HG03139 (cell line): Measurements from ENCODE around the gene ACADSB.
A peak's percentile ranks its signal among the peaks of the same experiment; 100 is the strongest.

Experiments
- ATAC-seq: cut with Tn5 transposase; IDR thresholded peaks from one replicate; pipeline ENCODE4 v1.9.1; 2021; ENCODE audit not compliant: unreplicated experiment

Gene ACADSB

GRCh38 chr10:123008355-123009104 lies at the start of gene ACADSB, which contains the start of gene IKZF5:
TSS of gene ACADSB (plus strand) at chr10:123009006. CDS start at chr10:123009030, 24 bp downstream.
TSS of gene IKZF5 (minus strand) at chr10:123008795. CDS start at chr10:122998625, 10,170 bp downstream.
- ATAC-seq, result peak; percentile 83

GRCh38 chr10:122962405-122962804 lies 46.4 kb upstream of the ACADSB start:
- ATAC-seq, result no peak

- ATAC-seq, result no peak
Measured at GRCh38 chr10:122966879-122967278, 41.9 kb upstream of the ACADSB start.

GRCh38 chr10:122968698-122969097 lies 40.1 kb upstream of the ACADSB start:
- no peak for ATAC-seq

- ATAC-seq, result no peak
Measured at GRCh38 chr10:122974023-122974422, 34.8 kb upstream of the ACADSB start.

GRCh38 chr10:122974543-122975064 lies 34.2 kb upstream of the ACADSB start:
- no peak for ATAC-seq

GRCh38 chr10:122980209-122981065 lies 28.4 kb upstream of the ACADSB start, which contains the start of gene PSTK:
TSS of gene PSTK (plus strand) at chr10:122980401. CDS start at chr10:122980480, 79 bp downstream.
- ATAC-seq, result peak; percentile 98

- no peak for ATAC-seq
Measured at GRCh38 chr10:122981066-122981464, 27.7 kb upstream of the ACADSB start.

- no peak for ATAC-seq
Measured at GRCh38 chr10:122983898-122984297, 24.9 kb upstream of the ACADSB start.

GRCh38 chr10:122984708-122985107 lies 24.1 kb upstream of the ACADSB start:
- ATAC-seq, result no peak

- ATAC-seq, result no peak
Measured at GRCh38 chr10:122986335-122986734, 22.5 kb upstream of the ACADSB start.

GRCh38 chr10:122988501-122988900 lies 20.3 kb upstream of the ACADSB start:
- no peak for ATAC-seq

- ATAC-seq, result no peak
Measured at GRCh38 chr10:122990278-122990677, 18.5 kb upstream of the ACADSB start.

GRCh38 chr10:122992031-122992585 lies 16.7 kb upstream of the ACADSB start:
- no peak for ATAC-seq

- no peak for ATAC-seq
Measured at GRCh38 chr10:122993797-122994336, 14.9 kb upstream of the ACADSB start.

- ATAC-seq, result no peak
Measured at GRCh38 chr10:122995936-122996335, 12.9 kb upstream of the ACADSB start.

- no peak for ATAC-seq
Measured at GRCh38 chr10:122997864-122998263, 10.9 kb upstream of the ACADSB start.

GRCh38 chr10:122998360-122998917 lies 10.4 kb upstream of the ACADSB start:
- no peak for ATAC-seq

- no peak for ATAC-seq
Measured at GRCh38 chr10:122998934-122999333, 9.9 kb upstream of the ACADSB start.

- ATAC-seq, result no peak
Measured at GRCh38 chr10:122999347-122999746, 9.5 kb upstream of the ACADSB start.

- no peak for ATAC-seq
Measured at GRCh38 chr10:123000155-123000554, 8.7 kb upstream of the ACADSB start.
